ENCODE data around the gene TLE1.

Gene TLE1

DNA sequence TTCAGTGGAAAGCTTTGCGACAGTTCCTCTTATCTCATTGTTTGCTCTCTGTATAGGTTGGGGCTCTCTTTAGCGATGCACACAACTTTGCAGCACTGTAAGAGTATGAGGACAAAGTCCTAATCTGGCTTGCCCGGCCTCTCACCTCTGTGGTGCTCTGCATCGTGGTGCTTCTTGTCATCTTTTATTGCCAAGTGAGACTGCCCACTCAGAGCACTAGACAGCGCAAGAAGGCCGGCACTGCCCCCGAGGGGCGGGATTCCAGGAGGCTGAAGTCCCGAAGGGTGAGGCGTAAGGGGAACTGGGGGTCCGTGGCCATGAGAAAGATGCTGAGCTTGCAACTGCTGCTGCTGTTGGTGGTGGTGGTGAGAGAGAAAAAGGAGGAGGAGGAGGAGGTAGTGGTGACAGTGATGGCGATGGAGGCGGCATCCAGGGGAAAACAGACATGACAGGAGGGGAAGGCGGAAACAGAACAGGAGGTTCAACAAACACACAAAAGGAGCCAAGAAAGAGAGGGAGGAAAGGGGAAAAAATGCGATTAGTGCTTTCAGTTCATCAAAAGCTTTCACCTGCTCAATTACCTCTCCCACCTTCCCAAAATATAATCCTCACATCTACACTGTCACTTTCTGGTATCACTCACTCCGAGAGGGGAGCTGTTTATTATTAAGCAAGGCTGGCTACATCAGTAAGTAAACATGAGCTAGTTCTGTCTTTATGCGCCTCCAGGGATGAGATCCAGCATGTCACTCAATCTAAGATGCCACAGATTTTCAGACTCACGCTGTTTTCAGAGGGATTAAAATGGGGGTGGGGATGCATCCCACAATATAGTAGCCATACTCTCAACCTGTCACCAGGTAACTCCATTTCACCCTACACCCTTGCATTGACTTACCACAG, 55.1 kb downstream of the TLE1 start:
- TF ChIP-seq, protein P1, sequence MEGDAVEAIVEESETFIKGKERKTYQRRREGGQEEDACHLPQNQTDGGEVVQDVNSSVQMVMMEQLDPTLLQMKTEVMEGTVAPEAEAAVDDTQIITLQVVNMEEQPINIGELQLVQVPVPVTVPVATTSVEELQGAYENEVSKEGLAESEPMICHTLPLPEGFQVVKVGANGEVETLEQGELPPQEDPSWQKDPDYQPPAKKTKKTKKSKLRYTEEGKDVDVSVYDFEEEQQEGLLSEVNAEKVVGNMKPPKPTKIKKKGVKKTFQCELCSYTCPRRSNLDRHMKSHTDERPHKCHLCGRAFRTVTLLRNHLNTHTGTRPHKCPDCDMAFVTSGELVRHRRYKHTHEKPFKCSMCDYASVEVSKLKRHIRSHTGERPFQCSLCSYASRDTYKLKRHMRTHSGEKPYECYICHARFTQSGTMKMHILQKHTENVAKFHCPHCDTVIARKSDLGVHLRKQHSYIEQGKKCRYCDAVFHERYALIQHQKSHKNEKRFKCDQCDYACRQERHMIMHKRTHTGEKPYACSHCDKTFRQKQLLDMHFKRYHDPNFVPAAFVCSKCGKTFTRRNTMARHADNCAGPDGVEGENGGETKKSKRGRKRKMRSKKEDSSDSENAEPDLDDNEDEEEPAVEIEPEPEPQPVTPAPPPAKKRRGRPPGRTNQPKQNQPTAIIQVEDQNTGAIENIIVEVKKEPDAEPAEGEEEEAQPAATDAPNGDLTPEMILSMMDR (conservative IDR thresholded peaks at IDR 0.05; ENCODE audit: control insufficient read depth, insufficient read depth, low read depth, low read length): no peak
- no peak for DNase-seq (ENCODE audit: low read depth)

DNA sequence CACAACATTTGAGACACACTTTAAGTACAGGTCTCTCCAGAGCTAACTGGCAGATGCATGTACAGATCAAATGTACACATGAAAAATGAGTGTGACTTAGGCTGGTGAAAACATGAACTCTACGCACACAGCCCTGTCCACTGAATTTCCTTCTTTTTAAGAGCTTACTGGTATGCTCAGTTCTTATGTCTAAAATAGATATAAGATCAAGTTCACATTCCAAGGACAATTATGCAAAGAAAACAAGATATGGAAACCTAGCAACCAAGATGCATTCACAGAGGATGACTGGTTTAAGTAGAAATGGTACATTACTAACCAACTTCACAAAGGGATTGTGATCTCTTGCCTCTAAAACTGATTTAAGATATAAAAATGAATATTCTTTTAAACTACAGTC, 56.7 kb downstream of the TLE1 start:
- TF ChIP-seq, protein P1 (conservative IDR thresholded peaks at IDR 0.05; ENCODE audit: control insufficient read depth, insufficient read depth, low read depth, low read length): no peak
- DNase-seq (ENCODE audit: low read depth): peak; percentile 41
- H3K4me3 ChIP-seq (ENCODE audit: control insufficient read depth, low read depth, low read length): no peak overlapping the region

More for the DNA sequence above, 55.1 kb downstream of the TLE1 start:
- H3K4me3 ChIP-seq (ENCODE audit: control insufficient read depth, low read depth, low read length): no peak overlapping the region

DNA sequence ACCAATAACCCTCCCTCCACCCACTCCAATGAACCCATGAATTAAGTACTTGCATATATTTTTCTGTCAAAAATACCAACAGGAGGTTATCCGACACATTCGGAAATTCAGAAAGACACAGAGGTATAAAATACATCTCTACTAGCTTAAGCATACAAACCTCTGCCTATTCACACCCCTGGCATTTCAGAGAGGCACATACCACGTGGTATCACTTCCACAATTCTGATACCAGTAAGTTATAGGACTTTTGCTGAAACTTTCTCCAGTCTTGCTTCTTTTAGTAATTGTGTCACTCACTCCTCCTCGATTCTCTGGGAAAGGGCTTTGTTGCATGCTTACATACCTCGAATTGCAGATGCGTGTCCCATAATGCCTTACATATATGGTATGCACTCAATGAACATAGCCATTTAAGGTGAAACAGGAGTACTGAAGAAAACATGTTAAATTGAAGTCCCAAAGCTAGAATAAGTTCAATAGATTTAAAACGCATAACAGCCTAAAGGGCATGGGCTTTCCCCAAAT, 58.1 kb downstream of the TLE1 start:
- no peak overlapping the region for H3K4me3 ChIP-seq (ENCODE audit: control insufficient read depth, low read depth, low read length)
- TF ChIP-seq, protein P1 (conservative IDR thresholded peaks at IDR 0.05; ENCODE audit: control insufficient read depth, insufficient read depth, low read depth, low read length): no peak
- DNase-seq (ENCODE audit: low read depth): no peak

DNA sequence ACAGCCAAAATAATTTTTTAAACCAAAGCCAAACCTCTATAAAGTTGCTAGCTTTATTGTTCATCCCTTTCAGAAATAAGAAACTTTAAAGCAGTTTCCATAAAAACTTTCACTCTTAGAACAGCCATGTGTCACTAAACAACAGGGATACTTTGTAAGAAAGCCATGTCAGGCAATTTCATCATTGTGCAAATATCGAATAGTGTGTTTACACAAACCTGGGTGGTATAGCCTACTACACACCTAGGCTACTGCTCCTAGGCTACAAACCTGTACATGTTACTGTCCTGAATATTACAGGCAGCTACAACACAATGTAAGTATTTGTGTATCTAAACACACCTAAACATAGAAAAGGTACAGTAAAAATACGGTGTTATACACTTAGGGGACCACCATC, 59.9 kb downstream of the TLE1 start:
- TF ChIP-seq, protein P1 (conservative IDR thresholded peaks at IDR 0.05; ENCODE audit: control insufficient read depth, insufficient read depth, low read depth, low read length): no peak
- no peak for DNase-seq (ENCODE audit: low read depth)
- H3K4me3 ChIP-seq (ENCODE audit: control insufficient read depth, low read depth, low read length): no peak overlapping the region

DNA sequence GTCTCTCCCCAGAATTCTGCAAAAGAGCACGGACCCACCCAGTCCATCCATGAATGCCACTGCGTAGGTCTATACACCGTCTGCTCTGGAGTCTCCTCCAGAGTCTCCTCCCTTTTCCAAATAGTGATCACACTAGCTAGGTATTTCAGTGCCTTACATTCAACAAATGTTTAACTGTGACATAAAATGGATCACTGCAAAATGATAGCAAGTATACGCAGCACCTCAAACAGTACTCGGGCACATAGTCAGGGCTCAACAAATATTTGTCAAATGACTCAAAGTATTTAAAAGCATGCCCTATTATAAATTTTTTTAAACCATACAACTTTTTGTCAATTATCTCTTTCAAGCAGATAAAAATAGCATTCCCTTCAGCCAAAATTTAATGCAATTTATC, 60.5 kb downstream of the TLE1 start:
- TF ChIP-seq, protein P1 (conservative IDR thresholded peaks at IDR 0.05; ENCODE audit: control insufficient read depth, insufficient read depth, low read depth, low read length): no peak
- no peak overlapping the region for H3K4me3 ChIP-seq (ENCODE audit: control insufficient read depth, low read depth, low read length)
- no peak for DNase-seq (ENCODE audit: low read depth)

DNA sequence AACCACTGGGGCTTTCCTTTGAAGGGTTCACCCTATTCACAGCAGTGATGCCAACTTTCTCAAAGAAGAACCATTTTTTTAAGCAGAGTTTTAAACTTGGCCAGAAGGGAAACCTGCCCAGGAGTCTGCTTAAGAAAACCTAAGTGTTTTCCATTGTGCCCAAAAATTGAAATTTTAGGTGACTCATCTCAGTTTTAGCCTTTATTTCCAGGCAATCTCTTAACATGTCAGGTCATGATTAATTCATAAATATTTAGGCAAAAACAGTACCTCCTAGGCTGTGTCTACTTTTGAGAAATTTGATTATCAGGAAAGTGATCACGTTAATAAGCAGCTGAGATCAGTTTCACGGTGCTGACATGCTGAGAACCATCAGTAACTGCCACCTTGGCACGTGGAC, 61.9 kb downstream of the TLE1 start:
- DNase-seq (ENCODE audit: low read depth): no peak
- H3K4me3 ChIP-seq (ENCODE audit: control insufficient read depth, low read depth, low read length): no peak overlapping the region
- TF ChIP-seq, protein P1 (conservative IDR thresholded peaks at IDR 0.05; ENCODE audit: control insufficient read depth, insufficient read depth, low read depth, low read length): no peak
